Spinal cord (tissue), 10 donors: Measurements from ENCODE around the gene UBE2D1. TPM values are rescaled to one million over a fixed set of nuclear protein-coding genes. Genes with fewer than 3 reads are reported as not detected.
A peak's percentile ranks its signal among the peaks of the same experiment; 100 is the strongest.

ENCODE experiments used
- DNase-seq, 6 donors: peaks; one replicate each; pipeline versions ENCODE4 v3.0.0 to v3.0.0-alpha.2; 2013 to 2015; ENCODE audit warnings: low spot score in 6 of 6, low read depth in 4 of 6
- H3K27ac ChIP-seq: one replicate; pipeline ENCODE4 v1.5.1; 2013; ENCODE audit warnings: low read depth, low read length, control low read depth
- H3K27me3 ChIP-seq: one replicate; pipeline ENCODE4 v1.6.1; 2013; ENCODE audit warnings: low read length; ENCODE audit not compliant: control insufficient read depth, insufficient read depth
- H3K36me3 ChIP-seq: one replicate; pipeline ENCODE4 v1.6.1; 2013; ENCODE audit warnings: low read length; ENCODE audit not compliant: control insufficient read depth, insufficient read depth
- H3K4me1 ChIP-seq: one replicate; pipeline ENCODE4 v1.6.1; 2013; ENCODE audit warnings: low read length; ENCODE audit not compliant: control insufficient read depth, insufficient read depth
- H3K4me3 ChIP-seq: one replicate; pipeline ENCODE4 v1.5.1; 2013; ENCODE audit warnings: low read depth, low read length, control low read depth
- H3K9me3 ChIP-seq: one replicate; pipeline ENCODE4 v1.6.1; 2013; ENCODE audit warnings: low read length; ENCODE audit not compliant: control insufficient read depth, insufficient read depth
- WGBS: methylation state at CpG from one replicate; pipeline ENCODE4 v1.1.5; 2013; ENCODE audit warnings: missing lambda C conversion rate; ENCODE audit not compliant: insufficient coverage; 5-methylcytosine and 5-hydroxymethylcytosine counted together
- polyA plus RNA-seq, 2 donors: library from polyadenylated mRNA; unstranded; fragments of 120-200 nt; gene quantifications; one replicate each; pipeline ENCODE4 v1.2.1, GENCODE V29; 2013; ENCODE audit not compliant: insufficient read length in 2 of 2
- total RNA-seq, 2 donors: library from RNA; depleted of rRNA in 1 of 2; stranded (reverse); fragments of 120-200 nt in 1 of 2; fragments of >200 nt in 1 of 2; gene quantifications; one replicate each; pipeline versions ENCODE4 v1.2.3 to v1.2.4, GENCODE V29; 2013 to 2014
- donor health status: healthy.

Gene UBE2D1
- total and polyA plus RNA-seq, 4 donors: 12.0 to 43.8 (median 34.0) TPM

DNA sequence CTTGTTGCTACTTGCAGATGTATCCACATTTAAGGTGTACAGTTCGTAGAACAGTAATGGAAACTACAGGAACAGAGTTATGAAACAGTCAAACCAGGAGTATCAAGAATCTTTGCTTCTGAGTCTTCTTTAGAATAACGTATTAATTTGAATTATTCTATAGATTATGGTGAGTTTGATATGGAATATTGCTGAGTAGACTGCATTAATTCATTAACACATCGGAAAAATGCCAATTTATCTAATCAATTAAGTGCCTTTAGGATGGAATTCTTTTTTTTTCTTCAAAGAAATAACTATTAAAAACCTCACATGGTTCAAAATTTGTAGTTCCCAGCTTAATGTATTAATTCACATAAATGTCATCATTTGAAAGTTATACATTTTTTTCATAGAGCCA is 54.2 kb downstream of the UBE2D1 start:
- H3K27ac ChIP-seq: no peak overlapping the region
- no CpG with 5 or more reads among the region's 3 CpGs for WGBS
- no peaks in the 10 kb centered on the region for H3K9me3 ChIP-seq
- H3K4me3 ChIP-seq: no peak overlapping the region
- H3K27me3 ChIP-seq: no peaks in the 10 kb centered on the region
- peaks cover 4% of the 10 kb centered on the region for H3K4me1 ChIP-seq
- H3K36me3 ChIP-seq: peaks cover 18% of the 10 kb centered on the region
- no peak for DNase-seq

DNA sequence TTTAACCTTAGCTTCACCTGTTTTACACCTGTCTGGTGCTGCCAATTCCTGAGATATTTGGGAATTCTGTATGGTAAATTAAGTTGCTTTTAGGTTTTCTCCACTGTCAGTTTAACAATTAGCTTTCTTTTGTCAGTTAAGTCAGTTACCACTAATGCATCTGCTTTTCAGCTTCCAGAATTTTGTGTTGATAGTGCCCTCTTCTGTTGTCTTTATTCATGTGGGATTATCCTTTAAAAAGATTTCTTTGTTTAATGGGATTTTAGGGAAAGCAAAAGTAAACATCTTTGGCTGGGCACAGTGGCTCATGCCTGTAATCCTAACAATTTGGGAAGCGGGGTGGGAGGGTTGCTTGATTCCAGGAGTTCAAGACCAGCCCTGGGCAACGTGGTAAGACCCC is 58.5 kb downstream of the UBE2D1 start:
- no peak overlapping the region for H3K4me3 ChIP-seq
- peaks cover 11% of the 10 kb centered on the region for H3K36me3 ChIP-seq
- no peak for DNase-seq
- no CpG with 5 or more reads among the region's 2 CpGs for WGBS
- H3K27ac ChIP-seq: no peak overlapping the region
- no peaks in the 10 kb centered on the region for H3K9me3 ChIP-seq
- no peaks in the 10 kb centered on the region for H3K27me3 ChIP-seq
- H3K4me1 ChIP-seq: no peaks in the 10 kb centered on the region

DNA sequence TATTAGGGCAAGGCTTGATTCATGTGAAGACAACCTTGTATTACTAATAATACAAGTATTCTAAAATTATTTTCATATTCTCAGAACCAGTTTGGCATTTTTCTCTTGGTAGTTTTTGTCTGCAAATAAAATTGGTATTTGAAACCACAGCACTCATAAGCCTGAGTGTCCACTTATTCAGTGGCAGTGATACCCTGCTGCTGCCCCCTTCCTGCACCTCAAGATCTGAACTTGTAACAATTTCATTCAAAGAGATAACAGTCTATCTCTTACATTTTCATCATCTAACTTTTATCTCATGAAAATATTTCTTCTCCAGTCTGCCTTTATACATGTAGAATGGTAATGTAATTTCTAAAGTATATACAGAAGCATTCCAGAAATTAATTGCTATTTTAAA is 59.7 kb downstream of the UBE2D1 start:
- no peak overlapping the region for H3K4me3 ChIP-seq
- DNase-seq: no peak
- no peaks in the 10 kb centered on the region for H3K27me3 ChIP-seq
- H3K4me1 ChIP-seq: no peaks in the 10 kb centered on the region
- no peak overlapping the region for H3K27ac ChIP-seq
- H3K36me3 ChIP-seq: peaks cover 8% of the 10 kb centered on the region
- no peaks in the 10 kb centered on the region for H3K9me3 ChIP-seq

DNA sequence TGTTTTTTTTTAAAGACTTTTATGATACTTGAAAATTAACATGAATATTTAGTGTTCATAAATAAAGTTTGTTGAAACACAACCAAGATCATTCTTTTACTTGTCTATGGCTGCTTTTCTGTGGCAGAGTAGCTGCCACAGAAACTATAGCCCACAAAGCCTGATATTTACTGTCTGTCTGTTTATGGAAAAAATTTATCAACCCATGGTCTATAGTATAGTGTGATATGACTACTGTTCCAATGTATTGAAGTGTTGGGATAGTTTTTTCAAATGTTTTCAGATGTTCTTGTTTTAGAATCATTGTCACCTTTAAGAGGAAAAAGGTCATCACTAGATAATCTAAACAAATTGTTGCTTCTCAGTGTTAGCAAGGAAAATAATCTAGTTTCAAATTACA is 61.3 kb downstream of the UBE2D1 start:
- no peak overlapping the region for H3K4me3 ChIP-seq
- H3K9me3 ChIP-seq: no peaks in the 10 kb centered on the region
- no peak overlapping the region for H3K27ac ChIP-seq
- H3K4me1 ChIP-seq: no peaks in the 10 kb centered on the region
- DNase-seq: no peak
- no peaks in the 10 kb centered on the region for H3K27me3 ChIP-seq
- peaks cover 6% of the 10 kb centered on the region for H3K36me3 ChIP-seq

DNA sequence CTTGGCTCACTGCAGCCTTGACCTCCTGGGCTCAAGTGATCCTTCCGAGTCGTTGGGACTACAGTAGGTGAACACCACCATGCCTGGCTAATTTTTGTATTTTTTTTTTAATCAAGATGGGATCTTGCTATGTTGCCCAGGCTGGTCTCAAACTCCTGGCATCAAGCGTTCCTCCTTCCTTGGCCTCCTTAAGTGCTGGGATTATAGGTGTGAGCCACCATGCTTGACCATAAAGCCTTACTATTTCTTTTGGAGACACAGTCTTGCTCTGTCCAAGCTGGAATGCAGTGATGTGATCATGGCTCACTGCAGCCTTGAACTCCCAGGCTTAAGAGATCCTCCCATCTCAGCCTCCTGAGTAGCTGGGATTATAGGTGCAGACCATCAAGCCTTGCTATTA is 63.0 kb downstream of the UBE2D1 start:
- DNase-seq: no peak
- Histone ChIP-seq H3K27me3 (no peaks in the 10 kb centered on the region), H3K36me3 (peaks cover 3% of the 10 kb centered on the region), H3K9me3 (no peaks in the 10 kb centered on the region), H3K4me1 (no peaks in the 10 kb centered on the region), H3K27ac (no peak overlapping the region), H3K4me3 (no peak overlapping the region)
- WGBS: no CpG with 5 or more reads among the region's 3 CpGs

DNA sequence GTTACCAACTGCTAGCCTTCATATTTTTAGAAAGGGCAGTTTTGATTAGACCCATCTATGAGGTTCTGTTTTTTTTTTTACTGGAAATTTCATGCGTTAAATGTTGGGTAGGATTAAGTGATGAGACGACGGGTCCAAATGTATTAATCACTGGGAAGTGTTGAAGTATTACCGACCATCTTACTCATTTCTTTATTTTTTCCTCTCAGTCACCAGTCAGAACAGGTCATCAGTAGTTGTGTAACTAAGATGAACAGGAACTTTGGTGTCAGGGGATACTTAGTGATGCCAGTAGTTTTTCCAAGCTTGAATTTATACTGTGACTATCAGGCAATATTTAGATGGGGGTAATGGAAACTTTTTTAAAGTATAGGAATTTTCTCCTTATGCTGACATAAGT is 64.6 kb downstream of the UBE2D1 start:
- Histone ChIP-seq H3K27ac (no peak overlapping the region), H3K27me3 (no peaks in the 10 kb centered on the region), H3K36me3 (no peaks in the 10 kb centered on the region), H3K4me3 (no peak overlapping the region), H3K9me3 (no peaks in the 10 kb centered on the region), H3K4me1 (no peaks in the 10 kb centered on the region)
- WGBS: no CpG with 5 or more reads among the region's 4 CpGs
- DNase-seq: no peak

DNA sequence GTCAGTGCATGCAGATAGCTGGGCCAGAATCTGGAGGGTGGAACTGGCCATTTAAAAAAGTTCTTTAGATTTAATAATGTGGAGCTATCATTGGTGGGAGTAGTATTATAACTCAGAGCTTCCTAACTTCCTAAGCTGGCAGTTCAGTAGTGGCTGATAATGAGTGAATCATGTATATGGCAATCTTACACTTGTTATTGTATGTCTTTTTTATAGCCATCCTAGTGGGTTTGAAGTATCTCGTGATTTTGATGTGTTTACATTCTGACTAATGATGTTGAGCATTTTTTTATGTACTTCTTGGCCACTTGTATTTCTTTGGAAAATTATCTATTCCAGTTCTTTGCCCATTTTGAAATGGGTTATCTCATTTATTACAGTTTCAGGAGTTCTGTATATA is 65.8 kb downstream of the UBE2D1 start:
- H3K27me3 ChIP-seq: no peaks in the 10 kb centered on the region
- H3K4me3 ChIP-seq: no peak overlapping the region
- no CpG with 5 or more reads among the region's 1 CpG for WGBS
- DNase-seq: no peak
- H3K27ac ChIP-seq: no peak overlapping the region
- H3K9me3 ChIP-seq: no peaks in the 10 kb centered on the region
- no peaks in the 10 kb centered on the region for H3K4me1 ChIP-seq
- H3K36me3 ChIP-seq: no peaks in the 10 kb centered on the region

DNA sequence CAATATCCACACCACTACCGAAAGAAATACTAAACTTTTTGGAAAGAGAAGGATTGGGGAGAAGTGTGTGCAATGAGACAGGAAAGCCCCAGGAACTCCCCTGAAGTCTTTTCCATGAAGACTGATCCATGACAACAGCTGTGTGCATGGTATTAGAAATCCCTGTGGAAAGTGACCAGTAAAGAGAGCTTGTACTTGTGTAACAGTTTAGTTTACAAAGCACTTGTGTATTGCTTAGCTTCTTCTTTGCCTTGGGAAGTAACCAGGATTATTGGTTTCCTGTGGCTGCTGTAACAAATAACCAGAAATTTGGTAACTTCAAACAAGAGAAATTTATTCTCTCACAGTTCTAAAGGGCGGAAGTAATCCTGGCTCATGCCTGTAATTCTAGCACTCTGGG is 69.2 kb downstream of the UBE2D1 start:
- Histone ChIP-seq H3K36me3 (no peaks in the 10 kb centered on the region), H3K27ac (no peak overlapping the region)
- no CpG with 5 or more reads among the region's 2 CpGs for WGBS

DNA sequence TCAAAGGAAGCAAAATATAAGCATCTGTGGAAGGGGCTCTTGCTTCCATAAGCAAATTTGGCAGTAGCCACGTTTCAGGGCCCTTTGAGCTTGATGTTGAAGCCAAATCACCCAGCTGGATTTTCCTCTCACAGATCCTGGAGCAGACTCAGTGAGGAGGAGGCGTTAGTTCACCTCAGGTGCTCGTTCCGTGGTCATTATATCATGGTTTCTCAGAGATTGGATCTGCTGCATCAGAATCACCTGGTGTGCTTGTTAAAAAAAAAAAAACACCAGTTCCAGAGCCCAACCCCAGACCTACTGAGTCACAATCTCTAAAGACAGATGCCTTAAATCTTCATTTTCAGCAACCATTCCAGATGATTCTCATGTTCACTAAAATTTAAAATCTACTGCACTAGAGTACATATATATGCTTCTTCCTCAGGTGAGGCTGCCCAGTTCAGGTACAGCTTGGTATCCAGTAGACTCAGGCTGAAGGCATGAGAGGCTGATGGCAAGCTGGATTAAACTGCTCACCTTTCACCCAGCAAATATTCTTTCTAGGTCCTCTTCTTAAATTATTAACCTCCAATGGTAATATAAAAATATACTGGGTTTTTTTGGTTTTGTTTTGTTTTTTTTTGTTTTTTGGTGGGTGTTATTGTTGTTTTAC is 75.3 kb downstream of the UBE2D1 start:
- no peak overlapping the region for H3K4me3 ChIP-seq
- no peak for DNase-seq
- H3K4me1 ChIP-seq: no peaks in the 10 kb centered on the region
- no peaks in the 10 kb centered on the region for H3K27me3 ChIP-seq
- H3K27ac ChIP-seq: no peak overlapping the region
- no peaks in the 10 kb centered on the region for H3K9me3 ChIP-seq
- 63% methylated on average over 1 of the region's 4 CpGs for WGBS
- H3K36me3 ChIP-seq: no peaks in the 10 kb centered on the region

More for the DNA sequence above, 69.2 kb downstream of the UBE2D1 start:
- H3K27me3 ChIP-seq: no peaks in the 10 kb centered on the region
- no peak for DNase-seq
- H3K4me1 ChIP-seq: no peaks in the 10 kb centered on the region
- H3K4me3 ChIP-seq: no peak overlapping the region
- H3K9me3 ChIP-seq: no peaks in the 10 kb centered on the region

DNA sequence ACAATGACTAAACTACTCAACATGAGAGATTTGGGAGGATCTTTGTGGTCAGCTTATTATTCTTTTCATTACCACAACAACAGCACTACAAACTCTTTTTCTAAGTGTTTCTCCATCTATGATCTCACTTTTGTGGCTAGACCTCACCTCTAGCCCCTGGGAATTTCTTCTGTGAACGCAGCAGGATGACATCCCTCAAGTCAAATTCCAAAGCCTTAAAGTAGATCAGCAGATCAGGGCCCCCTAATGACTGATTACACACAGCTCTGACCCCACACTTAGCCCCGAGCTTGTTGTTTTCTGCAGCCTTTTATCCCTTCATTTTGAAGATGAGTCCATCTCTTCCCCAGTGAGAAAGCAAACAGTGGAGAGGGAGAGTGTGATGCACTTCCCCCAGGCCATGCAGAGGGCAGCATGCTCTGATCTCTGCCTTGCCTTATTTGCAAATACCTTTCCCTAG is 77.7 kb downstream of the UBE2D1 start:
- Histone ChIP-seq H3K4me3 (no peak overlapping the region), H3K9me3 (no peaks in the 10 kb centered on the region), H3K36me3 (no peaks in the 10 kb centered on the region), H3K27me3 (no peaks in the 10 kb centered on the region), H3K27ac (no peak overlapping the region), H3K4me1 (no peaks in the 10 kb centered on the region)
- 38% methylated on average over 1 of the region's 2 CpGs for WGBS
- DNase-seq: peak in 1 of 6 donors; percentile 60
